GM12892 (cell line): ENCODE data around the gene ODF2.

Experiments used
- POLR2A ChIP-seq: IDR thresholded peaks from 2 replicates; pipeline ENCODE4 v1.6.1; 2011; ENCODE audit warnings: low read depth, low read length, control low read depth
- POLR2AphosphoS5 ChIP-seq: IDR thresholded peaks from 2 replicates; pipeline ENCODE4 v1.6.1; 2011; ENCODE audit warnings: low read depth, low read length, control low read depth
- TAF1 ChIP-seq: IDR thresholded peaks from 2 replicates; pipeline ENCODE4 v1.6.1; 2011; ENCODE audit warnings: low read depth, mild to moderate bottlenecking, control low read depth, low read length, borderline replicate concordance

DNA sequence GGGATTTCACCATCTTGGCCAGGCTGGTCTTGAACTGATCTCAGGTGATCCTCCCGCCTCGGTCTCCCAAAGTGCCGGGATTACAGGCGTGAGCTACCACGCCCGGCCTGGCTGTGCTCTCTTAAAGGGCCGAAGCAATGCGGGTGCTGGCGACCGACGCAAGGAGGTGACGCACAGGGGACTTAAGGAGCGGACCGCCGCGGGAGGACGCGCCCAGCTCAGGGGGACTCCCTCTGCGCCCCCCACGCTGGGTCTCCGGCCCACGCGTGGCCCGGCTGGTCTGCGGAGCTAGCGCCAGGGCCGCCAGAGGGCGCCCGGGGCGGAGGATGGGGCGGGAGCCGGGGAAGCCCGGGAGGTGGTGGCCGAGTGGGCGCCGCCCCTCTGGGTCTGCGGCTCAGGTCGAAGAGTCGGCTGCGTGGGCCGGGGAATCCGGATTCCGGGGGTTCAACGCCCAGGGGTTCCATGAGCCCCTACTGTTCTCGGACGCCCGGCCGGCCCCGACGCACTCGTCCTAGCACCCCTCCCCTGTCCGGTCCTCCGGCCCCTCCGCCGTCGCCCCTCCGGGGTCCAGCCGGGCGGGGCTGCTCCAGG, 35.7 kb upstream of the ODF2 start:
- TF ChIP-seq POLR2A (no peak), POLR2AphosphoS5 (no peak), TAF1 (no peak)
